Spleen (tissue), 11 donors: ENCODE results near the gene RAB7B. TPM values are rescaled to one million over a fixed set of nuclear protein-coding genes. Genes with fewer than 3 reads are reported as not detected.

Experiments
- DNase-seq: peaks from one replicate; pipeline ENCODE4 v3.0.0-alpha.2; 2020
- H3K27ac ChIP-seq, 8 donors: fragments of 200-600 bp; sonication (generic) in 7 of 8; 1 replicate in 4 of 8; 2 replicates in 4 of 8; pipeline versions ENCODE4 v1.5.0 to v1.8.0; 2016 to 2021; ENCODE audit warnings: inconsistent platforms in 4 of 8, mild to moderate bottlenecking in 4 of 8, moderate library complexity in 1 of 8
- H3K27me3 ChIP-seq, 7 donors: fragments of 200-600 bp; sonication (generic) in 6 of 7; replicated peaks in 1 of 7; 1 replicate in 4 of 7; 2 replicates in 3 of 7; pipeline versions ENCODE4 v1.5.0 to v1.8.0; 2016 to 2021; ENCODE audit warnings: inconsistent platforms in 3 of 7, mild to moderate bottlenecking in 1 of 7
- H3K36me3 ChIP-seq, 6 donors: fragments of 200-600 bp; sonication (generic) in 5 of 6; 1 replicate in 4 of 6; 2 replicates in 2 of 6; pipeline versions ENCODE4 v1.5.0 to v1.8.0; 2016 to 2021; ENCODE audit warnings: inconsistent platforms in 2 of 6
- H3K4me1 ChIP-seq, 6 donors: fragments of 200-600 bp; sonication (generic) in 5 of 6; 1 replicate in 3 of 6; 2 replicates in 3 of 6; pipeline versions ENCODE4 v1.5.0 to v1.8.0; 2016 to 2021; ENCODE audit warnings: inconsistent platforms in 3 of 6
- H3K4me3 ChIP-seq, 8 donors: fragments of 200-600 bp; sonication (generic) in 7 of 8; 1 replicate in 4 of 8; 2 replicates in 4 of 8; pipeline versions ENCODE4 v1.5.0 to v1.8.0; 2016 to 2021; ENCODE audit warnings: inconsistent platforms in 4 of 8, mild to moderate bottlenecking in 4 of 8, moderate library complexity in 2 of 8
- H3K9me3 ChIP-seq, 8 donors: fragments of 200-600 bp; sonication (generic) in 7 of 8; 1 replicate in 4 of 8; 2 replicates in 4 of 8; pipeline versions ENCODE4 v1.5.0 to v1.8.0; 2016 to 2021; ENCODE audit warnings: inconsistent platforms in 4 of 8
- POLR2A ChIP-seq, 3 donors: fragments of 450-650 bp; IDR thresholded peaks; one replicate each; pipeline ENCODE4 v1.5.1; 2017; ENCODE audit warnings: antibody characterized with exemption in 3 of 3, mild to moderate bottlenecking in 1 of 3
- POLR2AphosphoS5 ChIP-seq, 3 donors: sonication (generic); formaldehyde crosslinking; IDR thresholded peaks; one replicate each; pipeline ENCODE4 v1.5.1; 2017; ENCODE audit warnings: antibody characterized with exemption in 3 of 3
- WGBS, 5 donors: extraction: QIAGEN DNeasy Blood & Tissue Kit in 3 of 5; methylation state at CpG; one replicate each; pipeline versions ENCODE4 v1.1.5 to v1.1.7; 2013 to 2018; 5-methylcytosine and 5-hydroxymethylcytosine counted together
- intact Hi-C: fragments of 100-400 bp; cut with DNase I; formaldehyde crosslinking; loops from one replicate; pipeline ENCODE4 v1.15.0; 2023; ENCODE audit warnings: low total_unique reads
- polyA plus RNA-seq, 3 donors: library from polyadenylated mRNA; stranded (reverse); fragments of 200-250 nt; gene quantifications; one replicate each; pipeline ENCODE4 v1.2.1, GENCODE V29; 2013
- total RNA-seq, 7 donors: library from RNA; depleted of rRNA in 3 of 7; stranded (reverse); fragments of >200 nt in 3 of 7; fragmentation: NEBNext Ultra II Directional in 4 of 7; extraction: Animal tissue kit (Norgen Biotek cat#: 25700) in 4 of 7; gene quantifications; one replicate each; pipeline versions ENCODE4 v1.1.0 to v1.2.1, GENCODE V29; 2016 to 2021
- TF ChIP-seq, protein P1 (sequence below), 11 experiments: fragments of 200-600 bp in 7 of 11; fragments of 450-650 bp in 4 of 11; sonication (generic) in 4 of 11; IDR thresholded peaks in 8 of 11; conservative IDR thresholded peaks in 3 of 11; 1 replicate in 7 of 11; 2 replicates in 4 of 11; pipeline versions ENCODE4 v1.4.0 to v1.8.0; 2016 to 2021; ENCODE audit warnings: antibody characterized with exemption in 11 of 11, inconsistent platforms in 4 of 11, mild to moderate bottlenecking in 1 of 11
- donor health status: healthy with polysubstance abuse.
- donor health status: DM: no; HTN: no; CAD: no; lungs with moderate emphysema.
- donor health status: DM: no; HTN: no; CAD: no.
- donor health status: Bipolar disorder and iron deficiency.
- donor health status: healthy.
- donor health status: DM: no; HTN: no; CAD: no.
- donor health status: DM: yes; HTN: yes; CAD: no.

The RAB7B gene
- total and polyA plus RNA-seq, 10 donors, result 0.34 to 3.2 (median 1.9) TPM

DNA sequence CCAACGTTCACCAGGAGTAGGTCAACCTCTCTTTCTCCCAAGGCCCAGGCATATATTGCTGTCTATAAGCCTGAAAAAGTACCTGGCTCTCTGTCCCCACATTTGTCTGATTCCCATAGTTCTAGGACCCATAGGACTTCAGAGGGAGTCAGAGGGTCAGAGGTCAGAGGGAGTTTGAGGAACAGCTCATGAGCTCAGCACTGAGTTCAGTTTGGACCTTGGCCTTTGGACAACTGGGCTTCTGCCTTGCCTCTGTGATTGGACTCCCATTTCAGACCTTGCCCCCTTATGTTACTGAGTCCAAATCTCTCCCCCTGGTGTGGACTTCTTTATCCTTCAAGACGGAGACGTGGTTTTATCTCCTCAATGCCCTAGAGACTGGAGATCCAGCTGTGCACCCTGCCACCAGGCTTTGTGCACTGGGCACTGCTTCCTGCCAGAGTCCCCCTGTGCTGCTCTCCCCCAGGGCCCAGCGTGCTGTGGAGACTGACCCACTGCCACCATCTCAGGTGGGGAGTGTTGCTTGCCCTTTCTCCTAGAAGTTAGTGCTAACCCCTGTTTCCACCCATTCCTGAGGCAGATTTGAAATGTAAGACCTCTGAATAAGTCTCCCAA is 17.3 kb upstream of the RAB7B start:
- intact Hi-C loops, result no loop called here
- no peak overlapping the region for H3K4me3 ChIP-seq
- no peaks in the 10 kb centered on the region for H3K9me3 ChIP-seq
- DNase-seq, result no peak
- H3K27ac ChIP-seq, result no peak overlapping the region
- peaks cover 0 to 9% (median 0%) of the 10 kb centered on the region in 7 donors for H3K27me3 ChIP-seq
- no peaks in the 10 kb centered on the region for H3K36me3 ChIP-seq
- TF ChIP-seq POLR2AphosphoS5 (IDR thresholded peaks at IDR 0.05) (no peak), POLR2A (IDR thresholded peaks at IDR 0.05) (no peak)
- TF ChIP-seq, protein P1, sequence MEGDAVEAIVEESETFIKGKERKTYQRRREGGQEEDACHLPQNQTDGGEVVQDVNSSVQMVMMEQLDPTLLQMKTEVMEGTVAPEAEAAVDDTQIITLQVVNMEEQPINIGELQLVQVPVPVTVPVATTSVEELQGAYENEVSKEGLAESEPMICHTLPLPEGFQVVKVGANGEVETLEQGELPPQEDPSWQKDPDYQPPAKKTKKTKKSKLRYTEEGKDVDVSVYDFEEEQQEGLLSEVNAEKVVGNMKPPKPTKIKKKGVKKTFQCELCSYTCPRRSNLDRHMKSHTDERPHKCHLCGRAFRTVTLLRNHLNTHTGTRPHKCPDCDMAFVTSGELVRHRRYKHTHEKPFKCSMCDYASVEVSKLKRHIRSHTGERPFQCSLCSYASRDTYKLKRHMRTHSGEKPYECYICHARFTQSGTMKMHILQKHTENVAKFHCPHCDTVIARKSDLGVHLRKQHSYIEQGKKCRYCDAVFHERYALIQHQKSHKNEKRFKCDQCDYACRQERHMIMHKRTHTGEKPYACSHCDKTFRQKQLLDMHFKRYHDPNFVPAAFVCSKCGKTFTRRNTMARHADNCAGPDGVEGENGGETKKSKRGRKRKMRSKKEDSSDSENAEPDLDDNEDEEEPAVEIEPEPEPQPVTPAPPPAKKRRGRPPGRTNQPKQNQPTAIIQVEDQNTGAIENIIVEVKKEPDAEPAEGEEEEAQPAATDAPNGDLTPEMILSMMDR (IDR thresholded peaks at IDR 0.05 in 8 of 11, conservative IDR thresholded peaks at IDR 0.05 in 3 of 11), result no peak
- no peaks in the 10 kb centered on the region for H3K4me1 ChIP-seq
- WGBS, 5 donors, result 70 to 90% (median 81%) methylated on average over 4 of the region's 4 CpGs

DNA sequence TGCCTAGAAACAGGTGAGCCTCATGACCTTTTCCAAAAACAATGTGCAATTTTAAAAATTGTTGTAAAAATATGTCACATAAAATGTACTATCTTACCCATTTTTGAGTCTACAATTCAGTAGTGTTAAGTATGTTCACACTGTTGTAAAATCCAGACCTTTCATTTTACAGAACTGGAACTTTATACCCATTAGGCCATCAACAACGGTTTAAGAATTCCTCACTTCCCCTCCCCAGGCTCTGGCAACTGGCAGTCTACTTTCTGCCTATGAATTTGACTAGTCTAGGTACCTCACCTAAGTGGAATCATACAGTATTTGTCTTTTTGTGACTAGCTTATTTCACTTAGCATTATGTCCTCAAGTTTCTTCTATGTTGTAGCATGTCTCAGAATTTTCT is 11.9 kb upstream of the RAB7B start:
- no peaks in the 10 kb centered on the region for H3K9me3 ChIP-seq

DNA sequence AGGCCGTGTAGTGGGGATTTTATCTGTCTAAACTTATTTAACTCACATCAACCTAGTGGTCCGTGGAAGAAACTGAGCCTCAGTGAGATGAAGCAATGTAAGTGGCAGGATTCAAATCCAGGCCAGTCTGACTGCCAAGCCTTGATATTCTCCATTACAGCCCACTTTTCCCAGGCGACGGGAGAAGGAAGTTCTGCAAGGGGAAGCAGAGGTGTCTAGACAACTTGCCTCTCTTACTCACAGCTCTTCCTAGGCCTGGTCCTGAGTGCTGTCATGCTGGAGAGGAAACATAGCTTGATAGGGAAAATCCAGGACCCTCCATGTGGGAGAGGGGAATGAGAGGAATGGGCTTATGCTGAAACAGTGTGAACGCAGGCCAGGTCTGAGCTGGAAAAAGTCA is 11.4 kb upstream of the RAB7B start:
- intact Hi-C loops, result no loop called here
- DNase-seq, result no peak

More for the DNA sequence above, 11.9 kb upstream of the RAB7B start:
- intact Hi-C loops, result no loop called here
- no peak for DNase-seq
- peaks cover 0 to 22% (median 20%) of the 10 kb centered on the region in 6 donors for H3K4me1 ChIP-seq
- H3K36me3 ChIP-seq, result no peaks in the 10 kb centered on the region
- H3K27ac ChIP-seq, result no peak overlapping the region
- no peaks in the 10 kb centered on the region for H3K27me3 ChIP-seq
- 33 to 57% (median 41%) methylated on average over 1 of the region's 1 CpG for WGBS, 5 donors
- H3K4me3 ChIP-seq, result no peak overlapping the region
- TF ChIP-seq, protein P1 (IDR thresholded peaks at IDR 0.05 in 8 of 11, conservative IDR thresholded peaks at IDR 0.05 in 3 of 11), result no peak
- TF ChIP-seq POLR2AphosphoS5 (IDR thresholded peaks at IDR 0.05) (no peak), POLR2A (IDR thresholded peaks at IDR 0.05) (no peak)

More for the DNA sequence above, 11.4 kb upstream of the RAB7B start:
- Histone ChIP-seq H3K4me3 (no peak overlapping the region), H3K9me3 (no peaks in the 10 kb centered on the region), H3K4me1 (peaks cover 0 to 22% (median 20%) of the 10 kb centered on the region in 6 donors), H3K27me3 (no peaks in the 10 kb centered on the region), H3K27ac (no peak overlapping the region), H3K36me3 (no peaks in the 10 kb centered on the region)
- TF ChIP-seq, protein P1 (IDR thresholded peaks at IDR 0.05 in 8 of 11, conservative IDR thresholded peaks at IDR 0.05 in 3 of 11), result no peak
- no peak for TF ChIP-seq POLR2AphosphoS5 (IDR thresholded peaks at IDR 0.05)
- no peak for TF ChIP-seq POLR2A (IDR thresholded peaks at IDR 0.05)
- WGBS, 5 donors, result 64 to 83% (median 73%) methylated on average over 5 of the region's 5 CpGs
